GM12865 (cell line): ENCODE measurements around the gene COA5.

Experiments
- DNase-seq: peaks from one replicate; pipeline ENCODE4 v3.0.0; 2010; ENCODE audit warnings: low read depth
- H3K4me3 ChIP-seq: 2 replicates; pipeline ENCODE4 v1.5.1; 2011; ENCODE audit warnings: mild to moderate bottlenecking, low read depth, low read length, control low read depth
- TF ChIP-seq, protein P1 (sequence below): IDR thresholded peaks from 2 replicates; pipeline ENCODE4 v1.5.1; 2011; ENCODE audit warnings: low read length, control low read depth, low read depth, inconsistent platforms; ENCODE audit not compliant: insufficient read depth; ENCODE audit errors: missing control alignments

The COA5 gene

DNA sequence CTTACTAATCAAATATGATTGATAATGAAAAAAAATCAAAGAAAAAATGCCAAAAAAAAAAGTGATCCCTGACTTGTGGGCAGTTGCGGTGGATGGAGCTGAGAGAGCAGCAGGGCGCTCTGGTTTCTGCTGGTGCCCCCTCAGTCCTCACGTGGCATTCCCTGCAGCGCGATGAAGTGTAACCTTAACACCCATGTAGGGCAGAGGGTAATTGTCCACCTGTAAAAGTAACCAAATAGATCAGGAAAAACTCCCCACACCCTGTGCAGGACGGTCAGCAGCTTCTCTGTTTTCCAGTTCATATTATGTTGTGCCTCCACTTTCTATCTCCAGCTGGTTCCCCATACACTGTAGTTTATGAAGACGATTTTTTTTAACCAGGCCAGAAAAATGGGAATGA, 25.0 kb downstream of the COA5 start:
- TF ChIP-seq, protein P1, sequence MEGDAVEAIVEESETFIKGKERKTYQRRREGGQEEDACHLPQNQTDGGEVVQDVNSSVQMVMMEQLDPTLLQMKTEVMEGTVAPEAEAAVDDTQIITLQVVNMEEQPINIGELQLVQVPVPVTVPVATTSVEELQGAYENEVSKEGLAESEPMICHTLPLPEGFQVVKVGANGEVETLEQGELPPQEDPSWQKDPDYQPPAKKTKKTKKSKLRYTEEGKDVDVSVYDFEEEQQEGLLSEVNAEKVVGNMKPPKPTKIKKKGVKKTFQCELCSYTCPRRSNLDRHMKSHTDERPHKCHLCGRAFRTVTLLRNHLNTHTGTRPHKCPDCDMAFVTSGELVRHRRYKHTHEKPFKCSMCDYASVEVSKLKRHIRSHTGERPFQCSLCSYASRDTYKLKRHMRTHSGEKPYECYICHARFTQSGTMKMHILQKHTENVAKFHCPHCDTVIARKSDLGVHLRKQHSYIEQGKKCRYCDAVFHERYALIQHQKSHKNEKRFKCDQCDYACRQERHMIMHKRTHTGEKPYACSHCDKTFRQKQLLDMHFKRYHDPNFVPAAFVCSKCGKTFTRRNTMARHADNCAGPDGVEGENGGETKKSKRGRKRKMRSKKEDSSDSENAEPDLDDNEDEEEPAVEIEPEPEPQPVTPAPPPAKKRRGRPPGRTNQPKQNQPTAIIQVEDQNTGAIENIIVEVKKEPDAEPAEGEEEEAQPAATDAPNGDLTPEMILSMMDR = no peak
- no peak for DNase-seq
- H3K4me3 ChIP-seq = no peak overlapping the region

DNA sequence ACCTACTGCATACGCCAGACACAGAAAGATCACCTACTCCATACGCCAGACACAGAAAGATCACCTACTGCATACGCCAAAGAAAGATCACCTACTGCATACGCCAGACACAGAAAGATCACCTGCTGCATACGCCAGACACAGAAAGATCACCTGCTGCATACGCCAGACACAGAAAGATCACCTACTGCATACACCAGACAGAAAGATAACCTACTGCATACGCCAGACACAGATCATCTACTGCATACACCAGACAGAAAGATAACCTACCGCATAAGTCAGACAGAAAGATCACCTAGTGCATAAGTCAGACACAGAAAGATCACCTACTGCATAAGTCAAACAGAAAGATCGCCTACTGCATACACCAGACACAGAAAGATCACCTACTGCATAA, 25.8 kb downstream of the COA5 start:
- H3K4me3 ChIP-seq = no peak overlapping the region
- TF ChIP-seq, protein P1 = no peak
- DNase-seq = no peak

DNA sequence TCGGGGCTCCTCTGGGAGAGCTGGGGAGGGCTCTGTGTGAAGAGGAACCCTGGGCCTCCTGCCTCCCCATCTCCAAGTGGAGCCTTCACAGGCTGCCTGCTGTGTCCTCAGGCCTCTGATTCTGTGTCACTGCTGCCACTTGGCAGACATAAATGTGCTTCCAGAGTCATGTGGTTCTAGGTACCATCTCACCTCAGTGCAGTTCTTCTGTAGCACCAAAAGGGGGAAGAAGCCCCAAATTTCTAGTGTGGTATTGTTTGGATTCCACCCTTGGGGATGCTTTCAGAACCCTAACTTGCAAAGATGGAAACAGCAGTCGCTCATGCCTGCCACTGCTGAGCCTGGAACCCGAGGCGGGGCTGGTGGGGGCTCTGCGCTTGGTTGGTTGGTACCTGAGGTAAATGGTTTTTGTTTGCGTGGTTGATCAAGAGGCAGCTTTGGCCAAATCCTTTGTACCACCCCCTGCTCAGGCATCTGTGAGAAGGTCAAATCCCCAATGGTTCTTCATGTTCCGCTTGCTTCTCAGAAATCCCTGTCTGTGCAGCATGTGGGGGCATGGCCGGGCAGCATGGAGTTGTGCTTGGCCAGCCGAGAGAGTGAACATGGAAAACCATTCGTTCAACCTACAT, 27.5 kb downstream of the COA5 start:
- TF ChIP-seq, protein P1 = no peak
- no peak for DNase-seq
- no peak overlapping the region for H3K4me3 ChIP-seq

DNA sequence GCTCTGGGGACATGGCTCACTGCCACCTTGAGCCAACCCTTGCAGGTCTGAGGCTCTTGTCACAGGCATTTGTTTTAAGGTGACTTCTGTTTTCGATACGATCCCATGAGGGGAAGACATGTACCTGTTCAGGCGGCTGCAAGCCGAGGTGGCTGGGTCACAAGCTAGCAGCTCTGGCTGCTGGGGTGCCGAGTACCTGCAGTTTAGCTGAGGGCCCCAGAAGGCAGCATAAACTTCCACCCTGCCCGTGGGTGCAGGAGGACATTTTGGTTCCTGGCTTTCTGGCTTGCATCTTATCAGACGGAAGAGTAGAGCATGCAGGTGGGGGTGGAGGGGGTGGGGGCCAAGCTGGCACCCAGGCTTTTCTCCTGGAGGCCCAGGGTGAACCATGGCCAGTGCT, 28.4 kb downstream of the COA5 start:
- DNase-seq = no peak
- H3K4me3 ChIP-seq = no peak overlapping the region
- TF ChIP-seq, protein P1 = no peak

DNA sequence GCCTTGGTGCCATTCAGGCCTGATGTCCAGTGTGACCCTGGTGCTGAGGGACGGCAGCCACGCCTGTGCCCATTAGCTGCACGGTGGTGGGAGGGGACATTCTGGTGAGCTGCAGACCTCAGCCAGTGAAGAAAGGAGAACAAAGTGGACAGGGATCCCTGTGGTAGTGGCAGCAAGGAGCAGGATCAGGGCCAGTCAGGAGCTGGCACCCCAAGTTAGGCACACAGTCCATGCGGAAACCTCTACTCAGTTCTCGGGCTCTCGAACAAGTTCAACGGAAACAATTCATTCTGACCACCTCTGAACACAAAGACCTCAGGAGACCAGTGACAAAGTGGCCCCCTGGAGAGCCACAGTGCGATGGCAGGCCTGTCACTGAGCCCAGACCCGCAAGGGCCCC, 30.1 kb downstream of the COA5 start:
- no peak for DNase-seq

DNA sequence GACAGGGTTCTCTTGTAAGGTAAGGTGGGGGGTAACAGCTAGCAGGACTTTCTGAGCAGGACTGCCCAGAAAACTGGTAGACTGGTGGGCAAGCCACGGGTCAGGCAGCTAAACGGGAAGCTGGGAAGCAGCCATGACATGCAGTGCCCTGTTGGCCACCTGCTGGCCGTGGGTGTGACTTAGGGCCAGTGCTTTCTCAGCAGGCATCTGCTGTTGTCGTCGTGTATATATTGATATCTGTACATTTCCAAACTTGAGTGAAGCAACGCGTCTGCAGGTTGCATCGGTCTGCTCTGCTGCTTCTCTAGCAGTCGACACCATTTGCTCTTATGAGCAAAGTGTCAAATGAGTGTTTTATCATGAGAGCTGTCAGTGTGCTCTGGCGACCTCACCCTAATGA, 31.0 kb downstream of the COA5 start:
- no peak for DNase-seq
- TF ChIP-seq, protein P1 = no peak

More for the DNA sequence above, 30.1 kb downstream of the COA5 start:
- TF ChIP-seq, protein P1 = no peak
- no peak overlapping the region for H3K4me3 ChIP-seq

DNA sequence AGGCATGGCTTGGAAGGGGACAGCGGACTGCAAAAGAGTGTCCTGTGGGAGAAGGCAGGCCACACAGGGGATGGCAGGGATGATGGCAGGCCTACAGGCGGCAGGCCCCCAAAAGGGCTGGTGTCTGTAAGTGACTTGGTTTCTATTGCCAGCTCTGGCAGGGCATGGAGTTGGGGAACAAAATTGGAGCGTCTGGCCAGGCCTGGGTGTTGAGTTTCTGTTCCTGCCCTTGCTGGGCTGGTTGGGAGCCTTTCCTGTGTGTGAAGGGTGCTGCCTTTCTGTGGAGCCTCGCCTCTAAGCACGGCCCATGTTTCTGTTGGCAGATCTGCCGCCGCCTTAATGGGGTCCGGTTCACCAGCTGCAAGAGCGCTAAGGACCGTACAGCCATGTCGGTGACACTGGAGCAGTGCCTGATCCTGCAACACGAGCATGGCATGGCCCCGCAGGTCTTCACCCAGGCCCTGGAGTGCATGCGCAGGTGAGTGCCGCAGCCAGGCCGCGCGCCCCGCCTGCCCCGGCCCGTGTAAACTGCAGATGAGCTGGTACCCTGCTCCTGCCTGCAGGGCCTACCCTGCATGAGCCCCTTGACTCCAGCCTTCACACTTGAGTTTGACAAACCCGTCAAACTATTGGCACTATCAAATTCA, 31.5 kb downstream of the COA5 start:
- no peak overlapping the region for H3K4me3 ChIP-seq
- TF ChIP-seq, protein P1 = no peak
- DNase-seq = no peak

More for the DNA sequence above, 31.0 kb downstream of the COA5 start:
- H3K4me3 ChIP-seq = no peak overlapping the region
